Cardiac muscle cell (in vitro differentiated cells and primary cell): ENCODE measurements around the gene ZFHX2. TPM values are rescaled to one million over a fixed set of nuclear protein-coding genes. Genes with fewer than 3 reads are reported as not detected.

Experiments used
- DNase-seq, 2 donors: peaks; one replicate each; pipeline versions ENCODE4 v3.0.0 to v3.0.0-alpha.2; 2010 to 2017; ENCODE audit warnings: low read depth in 1 of 2, low spot score in 1 of 2
- H3K27ac ChIP-seq: fragments of 200-600 bp; sonication (generic); 2 replicates; pipeline ENCODE4 v1.5.1; 2016
- H3K27me3 ChIP-seq: fragments of 200-600 bp; sonication (generic); 2 replicates; pipeline ENCODE4 v1.6.0; 2016; ENCODE audit warnings: control low read depth
- H3K36me3 ChIP-seq: fragments of 200-600 bp; sonication (generic); 2 replicates; pipeline ENCODE4 v1.5.1; 2016; ENCODE audit warnings: control low read depth
- H3K4me1 ChIP-seq: fragments of 200-600 bp; sonication (generic); 2 replicates; pipeline ENCODE4 v1.8.1; 2017; ENCODE audit warnings: low read depth, mild to moderate bottlenecking, mixed run types
- H3K4me3 ChIP-seq: fragments of 200-600 bp; sonication (generic); 2 replicates; pipeline ENCODE4 v1.5.1; 2016; ENCODE audit warnings: mild to moderate bottlenecking
- H3K9me3 ChIP-seq: fragments of 200-600 bp; sonication (generic); 2 replicates; pipeline ENCODE4 v1.5.1; 2017; ENCODE audit warnings: low read depth, mild to moderate bottlenecking, control low read depth
- CTCF ChIP-seq: IDR thresholded peaks from 2 replicates; pipeline ENCODE4 v1.5.1; 2012; ENCODE audit warnings: low read depth, mild to moderate bottlenecking, low read length
- polyA plus RNA-seq: library from polyadenylated mRNA; unstranded; fragments of >200 nt; fragmentation: Nextera tagmentation; extraction: Ambion mirVana; gene quantifications from 2 replicates; pipeline ENCODE4 v1.2.1, GENCODE V29; 2016
- total RNA-seq: library from RNA; depleted of rRNA; stranded (reverse); fragments of >200 nt; gene quantifications from 2 replicates; pipeline ENCODE4 v1.2.3, GENCODE V29; 2016

The ZFHX2 gene
- total and polyA plus RNA-seq, 2 experiments from 2014 or later, result 4.2 to 5.6 TPM

GRCh38 chr14:23559010-23559925 lies 7.7 kb upstream of the ZFHX2 start:
- peak; percentile 99 for TF ChIP-seq CTCF
- no peak overlapping the region for H3K27ac ChIP-seq
- no peaks in the 10 kb centered on the region for H3K27me3 ChIP-seq
- H3K9me3 ChIP-seq, result no peaks in the 10 kb centered on the region
- peak; percentile 69 to 74 for DNase-seq
- H3K4me1 ChIP-seq, result peaks cover 10% of the 10 kb centered on the region
- H3K36me3 ChIP-seq, result peaks cover 12% of the 10 kb centered on the region
- H3K4me3 ChIP-seq, result no peak overlapping the region

- no peak for TF ChIP-seq CTCF
- Histone ChIP-seq H3K4me3 (no peak overlapping the region), H3K9me3 (no peaks in the 10 kb centered on the region), H3K4me1 (peaks cover 10% of the 10 kb centered on the region), H3K27me3 (no peaks in the 10 kb centered on the region), H3K36me3 (peaks cover 12% of the 10 kb centered on the region), H3K27ac (no peak overlapping the region)
- DNase-seq, result no peak
Observed at GRCh38 chr14:23558346-23559009, 6.9 kb upstream of the ZFHX2 start.

GRCh38 chr14:23557946-23558345 lies 6.4 kb upstream of the ZFHX2 start:
- TF ChIP-seq CTCF, result no peak
- Histone ChIP-seq H3K4me1 (peaks cover 10% of the 10 kb centered on the region), H3K27me3 (no peaks in the 10 kb centered on the region), H3K27ac (no peak overlapping the region), H3K9me3 (no peaks in the 10 kb centered on the region), H3K36me3 (peaks cover 12% of the 10 kb centered on the region), H3K4me3 (no peak overlapping the region)
- DNase-seq, result no peak

GRCh38 chr14:23557521-23557920 lies 6.0 kb upstream of the ZFHX2 start:
- no peak for TF ChIP-seq CTCF
- Histone ChIP-seq H3K4me3 (no peak overlapping the region), H3K4me1 (peaks cover 10% of the 10 kb centered on the region), H3K9me3 (no peaks in the 10 kb centered on the region), H3K27me3 (no peaks in the 10 kb centered on the region), H3K36me3 (peaks cover 12% of the 10 kb centered on the region), H3K27ac (no peak overlapping the region)
- no peak for DNase-seq

- no peak for TF ChIP-seq CTCF
- Histone ChIP-seq H3K27me3 (no peaks in the 10 kb centered on the region), H3K36me3 (peaks cover 12% of the 10 kb centered on the region), H3K9me3 (no peaks in the 10 kb centered on the region), H3K4me3 (peak overlapping the region; percentile 76), H3K4me1 (peaks cover 10% of the 10 kb centered on the region), H3K27ac (peak overlapping the region; percentile 94)
- DNase-seq, result no peak
Observed at GRCh38 chr14:23556700-23557440, 5.3 kb upstream of the ZFHX2 start.
